ENCODE data around the gene BCL11B.
"Not testable (repeated sequence)": the region's sequence is repeated elsewhere in the genome, so short reads cannot be mapped to it uniquely, and the experiment has no call there.

BCL11B gene

DNA sequence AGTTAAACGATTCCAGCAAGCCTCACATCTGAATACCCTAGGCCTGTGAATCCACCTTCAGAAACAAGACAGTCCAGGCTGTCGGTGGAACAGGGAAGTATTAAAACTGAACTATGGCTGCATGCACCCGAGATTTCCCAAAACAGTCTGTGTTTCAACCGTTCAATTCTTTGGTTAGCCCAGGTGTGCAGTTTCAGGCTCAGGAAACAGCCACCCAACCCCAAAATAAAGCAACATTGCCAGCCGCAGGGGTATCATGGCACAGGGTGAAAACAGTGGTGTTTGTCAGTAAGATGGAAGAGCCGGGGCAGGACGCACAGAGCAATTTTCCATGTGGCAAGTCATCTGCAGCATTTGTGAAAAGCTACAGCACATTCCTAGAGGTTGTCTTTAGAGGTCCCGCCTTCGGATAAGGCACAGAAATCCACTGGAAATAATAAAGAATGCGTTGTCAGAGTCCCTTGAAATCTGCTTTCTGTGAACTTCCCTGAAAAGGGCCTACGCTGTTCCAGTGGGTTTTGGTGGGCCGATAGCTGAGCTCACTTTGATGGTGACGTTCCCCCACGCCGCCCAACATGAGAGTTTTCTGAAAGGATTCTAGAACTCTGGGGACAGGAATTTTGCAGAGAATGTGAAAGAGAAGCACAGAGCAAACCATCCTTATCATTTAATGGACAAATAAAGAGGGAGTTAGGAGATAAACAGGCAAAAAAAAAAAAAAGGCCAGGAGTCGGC lies 84.9 kb downstream of the BCL11B start:
- no peak for DNase-seq (ENCODE audit: extremely low read depth, low read depth)
- TF ChIP-seq, protein P1, sequence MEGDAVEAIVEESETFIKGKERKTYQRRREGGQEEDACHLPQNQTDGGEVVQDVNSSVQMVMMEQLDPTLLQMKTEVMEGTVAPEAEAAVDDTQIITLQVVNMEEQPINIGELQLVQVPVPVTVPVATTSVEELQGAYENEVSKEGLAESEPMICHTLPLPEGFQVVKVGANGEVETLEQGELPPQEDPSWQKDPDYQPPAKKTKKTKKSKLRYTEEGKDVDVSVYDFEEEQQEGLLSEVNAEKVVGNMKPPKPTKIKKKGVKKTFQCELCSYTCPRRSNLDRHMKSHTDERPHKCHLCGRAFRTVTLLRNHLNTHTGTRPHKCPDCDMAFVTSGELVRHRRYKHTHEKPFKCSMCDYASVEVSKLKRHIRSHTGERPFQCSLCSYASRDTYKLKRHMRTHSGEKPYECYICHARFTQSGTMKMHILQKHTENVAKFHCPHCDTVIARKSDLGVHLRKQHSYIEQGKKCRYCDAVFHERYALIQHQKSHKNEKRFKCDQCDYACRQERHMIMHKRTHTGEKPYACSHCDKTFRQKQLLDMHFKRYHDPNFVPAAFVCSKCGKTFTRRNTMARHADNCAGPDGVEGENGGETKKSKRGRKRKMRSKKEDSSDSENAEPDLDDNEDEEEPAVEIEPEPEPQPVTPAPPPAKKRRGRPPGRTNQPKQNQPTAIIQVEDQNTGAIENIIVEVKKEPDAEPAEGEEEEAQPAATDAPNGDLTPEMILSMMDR (IDR thresholded peaks at IDR 0.05; ENCODE audit: low read depth, low read length), result no peak

DNA sequence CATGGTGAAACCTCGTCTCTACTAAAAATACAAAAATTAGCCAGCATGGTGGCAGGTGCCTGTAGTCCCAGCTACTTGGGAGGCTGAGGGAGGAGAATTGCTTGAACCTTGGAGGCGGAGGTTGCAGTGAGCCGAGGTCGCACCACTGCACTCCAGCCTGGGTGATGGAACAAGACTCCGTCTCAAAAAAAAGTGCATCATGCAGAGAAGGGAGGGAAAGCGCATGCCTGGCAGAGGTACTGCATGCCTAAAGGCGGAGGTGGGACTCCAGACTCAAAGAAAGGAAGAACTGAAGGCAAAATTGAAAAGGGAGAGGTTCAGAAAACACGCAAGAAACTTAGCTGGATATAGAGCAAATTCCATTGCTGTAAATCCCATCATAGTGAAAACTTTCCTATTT lies 85.7 kb downstream of the BCL11B start:
- DNase-seq (ENCODE audit: extremely low read depth, low read depth), result not testable (repeated sequence)

DNA sequence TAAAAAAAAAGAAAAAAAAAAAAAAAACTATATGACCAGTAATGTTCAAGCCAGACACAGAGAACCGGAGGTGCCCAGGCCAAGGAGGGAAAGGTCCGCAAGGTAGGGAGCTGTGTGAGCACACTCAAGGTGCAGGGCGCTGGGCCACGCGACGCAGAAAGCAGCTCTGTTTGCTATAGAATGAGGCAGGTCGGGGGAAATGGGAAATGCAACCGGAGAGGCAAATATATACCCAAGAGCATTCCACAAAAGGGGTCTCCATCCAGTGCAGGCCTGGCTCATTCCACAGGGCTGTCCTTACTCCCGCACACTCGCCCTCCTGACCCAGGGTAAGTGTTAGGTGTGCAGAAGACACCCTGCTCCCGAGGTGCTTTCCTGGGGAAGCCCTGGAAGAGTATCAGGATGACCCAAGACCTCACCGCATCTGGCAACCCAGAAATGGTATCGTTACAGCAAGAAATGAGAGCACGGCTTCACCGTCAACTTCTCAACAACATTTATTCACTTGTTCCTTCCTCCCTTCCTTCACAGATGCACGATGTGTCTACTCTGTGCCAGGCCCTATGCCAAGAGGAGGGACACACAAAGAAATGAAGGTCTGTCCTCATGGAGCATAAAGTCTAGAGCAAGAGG lies 86.4 kb downstream of the BCL11B start:
- TF ChIP-seq, protein P1 (IDR thresholded peaks at IDR 0.05; ENCODE audit: low read depth, low read length), result no peak
- no peak for DNase-seq (ENCODE audit: extremely low read depth, low read depth)

DNA sequence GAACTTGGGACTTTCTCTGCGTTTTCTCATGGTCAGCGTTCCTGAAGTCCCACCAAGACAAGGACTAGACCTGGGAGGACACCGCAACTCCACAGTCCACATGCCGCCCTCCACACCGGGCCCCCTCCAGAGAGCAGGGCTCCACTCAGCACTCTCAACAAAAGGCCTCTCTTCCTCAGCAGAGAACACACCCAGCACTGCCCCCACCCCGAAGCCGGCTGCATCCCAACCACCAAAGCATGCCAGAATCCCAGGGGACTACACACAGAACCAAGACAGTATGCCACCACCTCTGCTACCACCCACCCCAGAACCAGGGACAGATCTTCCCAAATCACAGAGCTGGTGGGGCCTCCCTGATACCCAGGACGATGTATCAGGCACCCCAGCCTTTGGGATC lies 88.3 kb downstream of the BCL11B start:
- TF ChIP-seq, protein P1 (IDR thresholded peaks at IDR 0.05; ENCODE audit: low read depth, low read length), result no peak
- DNase-seq (ENCODE audit: extremely low read depth, low read depth), result no peak

DNA sequence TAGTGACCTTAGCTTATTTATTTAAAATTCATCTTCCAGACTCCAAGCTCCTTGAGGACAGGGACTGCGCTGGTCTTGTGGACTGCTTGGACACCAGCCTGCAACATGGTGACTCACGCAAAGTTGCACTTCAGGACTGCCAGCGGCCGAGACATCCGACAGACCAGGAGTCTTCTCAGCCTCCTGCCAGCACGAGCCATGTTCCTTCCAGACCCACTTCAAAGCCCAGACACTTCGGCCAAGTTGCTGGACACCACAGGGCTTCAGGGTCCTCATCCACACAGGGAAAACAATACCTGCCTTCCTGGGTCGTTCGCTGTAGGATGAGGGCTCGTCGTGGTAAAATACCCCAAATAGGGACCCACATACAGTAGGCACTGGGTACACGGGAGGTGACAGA lies 88.7 kb downstream of the BCL11B start:
- TF ChIP-seq, protein P1 (IDR thresholded peaks at IDR 0.05; ENCODE audit: low read depth, low read length), result no peak
- DNase-seq (ENCODE audit: extremely low read depth, low read depth), result no peak

DNA sequence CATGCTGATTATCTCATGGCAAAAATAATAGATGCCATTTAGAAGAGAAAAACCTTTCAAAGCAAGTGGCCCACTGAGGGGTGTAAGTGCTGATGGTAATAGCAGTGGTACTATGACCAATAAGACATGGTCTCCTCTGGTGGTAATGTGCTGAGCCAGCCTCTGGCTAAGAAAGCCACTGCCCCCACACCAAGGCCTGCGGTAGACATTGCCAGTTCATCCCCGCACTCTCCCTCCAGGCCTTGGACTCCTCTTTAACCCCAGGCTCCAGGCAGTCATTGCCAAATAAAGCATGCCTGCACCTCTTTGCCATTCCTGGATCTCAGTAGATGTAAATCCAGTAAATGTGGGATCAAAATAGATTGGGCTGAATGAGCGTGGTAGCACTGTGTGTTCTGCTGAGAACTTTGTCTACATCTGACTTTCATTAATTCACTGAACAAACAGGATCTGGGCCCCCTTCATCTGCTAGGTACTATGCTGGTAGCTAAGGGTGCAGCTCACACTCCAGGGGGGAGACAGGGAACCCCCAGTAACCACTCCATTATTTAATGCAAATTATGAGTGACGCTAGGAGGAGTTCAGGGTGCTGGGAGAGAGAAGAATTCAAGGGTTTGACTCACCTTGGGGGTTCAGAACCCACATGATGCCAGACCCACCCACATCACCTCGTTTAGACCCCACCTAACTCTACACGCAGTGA lies 89.3 kb downstream of the BCL11B start:
- DNase-seq (ENCODE audit: extremely low read depth, low read depth), result no peak
- TF ChIP-seq, protein P1 (IDR thresholded peaks at IDR 0.05; ENCODE audit: low read depth, low read length), result no peak

DNA sequence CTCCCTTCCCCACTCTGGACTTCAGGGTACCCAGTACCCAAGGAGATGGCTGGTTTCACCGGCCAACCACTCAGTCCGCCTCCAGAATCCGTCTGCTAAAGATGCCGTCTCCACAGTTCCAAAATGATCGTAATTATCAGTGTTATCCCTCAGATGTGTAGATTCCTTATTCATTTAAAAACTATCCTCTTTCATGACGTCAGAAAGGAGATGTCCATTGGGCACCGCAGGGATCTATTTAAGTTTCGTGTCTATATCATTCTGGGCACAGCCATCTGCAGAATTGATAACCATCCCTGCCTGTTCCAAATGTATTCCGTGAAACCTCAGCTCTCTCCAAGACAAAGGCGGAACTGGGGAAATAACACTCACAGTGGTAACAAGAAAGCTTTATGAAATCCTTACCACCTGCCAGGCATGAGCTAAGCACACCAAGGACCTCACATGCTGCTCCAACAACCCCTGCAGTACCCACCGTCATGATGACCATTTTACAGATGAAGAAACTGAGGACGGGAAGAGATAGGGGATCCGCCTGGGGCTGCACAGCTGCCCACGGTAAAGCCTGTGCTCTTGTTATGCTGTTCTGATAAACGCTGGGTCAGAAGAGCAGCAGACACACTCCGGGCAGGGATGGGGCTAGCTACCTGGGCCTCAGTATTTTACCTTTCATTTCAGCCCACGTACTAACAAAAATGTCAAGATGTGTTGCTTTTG lies 90.0 kb downstream of the BCL11B start:
- TF ChIP-seq, protein P1 (IDR thresholded peaks at IDR 0.05; ENCODE audit: low read depth, low read length), result no peak
- DNase-seq (ENCODE audit: extremely low read depth, low read depth), result no peak
